Measurements from ENCODE around the gene MYO9A.

Gene MYO9A

GRCh38 chr15:71825021-71825730, 292.8 kb downstream of the MYO9A start:
- H3K4me3 ChIP-seq (ENCODE audit: low read depth, low read length): no peak overlapping the region
- DNase-seq (ENCODE audit: low read depth, low spot score): no peak
- ChIA-PET CTCF (no interaction called here), POLR2A (no interaction called here)
- TF ChIP-seq CTCF (IDR thresholded peaks at IDR 0.05; ENCODE audit: insufficient read depth, low read length, missing control alignments): no peak

GRCh38 chr15:71823801-71824200, 294.1 kb downstream of the MYO9A start:
- no peak for TF ChIP-seq CTCF (IDR thresholded peaks at IDR 0.05; ENCODE audit: insufficient read depth, low read length, missing control alignments)
- ChIA-PET POLR2A (no interaction called here), CTCF (no interaction called here)
- H3K4me3 ChIP-seq (ENCODE audit: low read depth, low read length): no peak overlapping the region
- DNase-seq (ENCODE audit: low read depth, low spot score): no peak

- no peak overlapping the region for H3K4me3 ChIP-seq (ENCODE audit: low read depth, low read length)
- no peak for TF ChIP-seq CTCF (IDR thresholded peaks at IDR 0.05; ENCODE audit: insufficient read depth, low read length, missing control alignments)
- POLR2A ChIA-PET: no interaction called here
- CTCF ChIA-PET: no interaction called here
- DNase-seq (ENCODE audit: low read depth, low spot score): no peak
Observed at GRCh38 chr15:71822890-71823630, 294.9 kb downstream of the MYO9A start.

- no peak for DNase-seq (ENCODE audit: low read depth, low spot score)
- TF ChIP-seq CTCF (IDR thresholded peaks at IDR 0.05; ENCODE audit: insufficient read depth, low read length, missing control alignments): no peak
- H3K4me3 ChIP-seq (ENCODE audit: low read depth, low read length): no peak overlapping the region
- CTCF ChIA-PET: no interaction called here
- POLR2A ChIA-PET: no interaction called here
Observed at GRCh38 chr15:71821547-71822129, 296.3 kb downstream of the MYO9A start.

GRCh38 chr15:71820127-71820526, 297.8 kb downstream of the MYO9A start:
- CTCF ChIA-PET: interaction anchor here (1.4 kb wide), 1 partner anchor 76 kb away, joined by 5 read pairs; no protein-coding TSS in a partner anchor
- DNase-seq (ENCODE audit: low read depth, low spot score): no peak
- no peak overlapping the region for H3K4me3 ChIP-seq (ENCODE audit: low read depth, low read length)
- POLR2A ChIA-PET: no interaction called here
- no peak for TF ChIP-seq CTCF (IDR thresholded peaks at IDR 0.05; ENCODE audit: insufficient read depth, low read length, missing control alignments)

GRCh38 chr15:71817351-71817750, 300.6 kb downstream of the MYO9A start:
- ChIA-PET POLR2A (no interaction called here), CTCF (interaction anchor here (1.2 to 2.1 kb wide), 3 partner anchors 10 to 339 kb away, joined by 4 to 5 read pairs (median 4); no protein-coding TSS in a partner anchor)
- TF ChIP-seq CTCF (IDR thresholded peaks at IDR 0.05; ENCODE audit: insufficient read depth, low read length, missing control alignments): no peak
- DNase-seq (ENCODE audit: low read depth, low spot score): no peak
- H3K4me3 ChIP-seq (ENCODE audit: low read depth, low read length): no peak overlapping the region

Measured in AG04449 (cell line).